H1 (cell line): ENCODE measurements around the gene CHTF18. TPM values are rescaled to one million over a fixed set of nuclear protein-coding genes. Genes with fewer than 3 reads are reported as not detected.
A peak's percentile ranks its signal among the peaks of the same experiment; 100 is the strongest.

Source experiments
- BCL11A ChIP-seq, 2 experiments: IDR thresholded peaks; one replicate each; pipeline ENCODE4 v1.6.1; 2011; ENCODE audit warnings: low read depth in 2 of 2, low read length in 2 of 2, mild to moderate bottlenecking in 2 of 2
- HDAC2 ChIP-seq, 2 experiments: fragments of 300-600 bp in 1 of 2; sonication (generic) in 1 of 2; IDR thresholded peaks; 2 replicates each; pipeline ENCODE4 v1.6.1; 2011 to 2012; ENCODE audit warnings: low read depth in 2 of 2, low read length in 2 of 2, mild to moderate bottlenecking in 2 of 2, moderate library complexity in 2 of 2, borderline replicate concordance in 1 of 2, inconsistent platforms in 1 of 2
- JUN ChIP-seq: IDR thresholded peaks from 2 replicates; pipeline ENCODE4 v1.6.1; 2011; ENCODE audit warnings: low read depth, mild to moderate bottlenecking, improper control_type of control experiment, low read length
- SIN3A ChIP-seq, 2 experiments: IDR thresholded peaks in 1 of 2; conservative IDR thresholded peaks in 1 of 2; 2 replicates each; pipeline ENCODE4 v1.6.1; 2011 to 2012; ENCODE audit warnings: low read length in 2 of 2, improper control_type of control experiment in 1 of 2, low read depth in 1 of 2, mild to moderate bottlenecking in 1 of 2
- SIRT6 ChIP-seq: IDR thresholded peaks from one replicate; pipeline ENCODE4 v1.7.1; 2012; ENCODE audit warnings: low read length, inconsistent platforms
- SIX5 ChIP-seq: IDR thresholded peaks from 2 replicates; pipeline ENCODE4 v1.6.1; 2011; ENCODE audit warnings: mild to moderate bottlenecking, low read depth, low read length
- TCF12 ChIP-seq: IDR thresholded peaks from 2 replicates; pipeline ENCODE4 v1.6.1; 2011; ENCODE audit warnings: low read depth, mild to moderate bottlenecking, low read length
- polyA plus RNA-seq, 7 experiments: library from polyadenylated mRNA; depleted of rRNA in 3 of 7; stranded (reverse) in 5 of 7; unstranded in 2 of 7; fragments of >200 nt in 5 of 7; fragments of 200-250 nt in 2 of 7; gene quantifications; 1 replicate in 5 of 7; 2 replicates in 1 of 7; 4 replicates in 1 of 7; pipeline versions ENCODE4 v1.2.1 to v1.2.3, GENCODE V29; 2011 to 2013; ENCODE audit warnings: missing spikeins in 2 of 7, mixed read lengths in 2 of 7
- total RNA-seq: library from RNA; stranded (reverse); fragmentation: NEBNext Ultra II Directional; extraction: Animal tissue kit (Norgen Biotek cat#: 25700); gene quantifications from 2 replicates; pipeline ENCODE4 v1.2.1, GENCODE V29; 2021
- TF ChIP-seq, protein P1 (sequence below): IDR thresholded peaks from 2 replicates; pipeline ENCODE4 v1.6.1; 2012; ENCODE audit warnings: low read length, inconsistent platforms
- TF ChIP-seq, protein P2 (sequence below): IDR thresholded peaks from 2 replicates; pipeline ENCODE4 v1.6.1; 2011; ENCODE audit warnings: low read length, improper control_type of control experiment

Gene CHTF18
- total and polyA plus RNA-seq, 2 of the 8 experiments (the other 6 are each of a cell fraction or from before 2014, with no cell fraction given), result 75.3 to 104 TPM

DNA sequence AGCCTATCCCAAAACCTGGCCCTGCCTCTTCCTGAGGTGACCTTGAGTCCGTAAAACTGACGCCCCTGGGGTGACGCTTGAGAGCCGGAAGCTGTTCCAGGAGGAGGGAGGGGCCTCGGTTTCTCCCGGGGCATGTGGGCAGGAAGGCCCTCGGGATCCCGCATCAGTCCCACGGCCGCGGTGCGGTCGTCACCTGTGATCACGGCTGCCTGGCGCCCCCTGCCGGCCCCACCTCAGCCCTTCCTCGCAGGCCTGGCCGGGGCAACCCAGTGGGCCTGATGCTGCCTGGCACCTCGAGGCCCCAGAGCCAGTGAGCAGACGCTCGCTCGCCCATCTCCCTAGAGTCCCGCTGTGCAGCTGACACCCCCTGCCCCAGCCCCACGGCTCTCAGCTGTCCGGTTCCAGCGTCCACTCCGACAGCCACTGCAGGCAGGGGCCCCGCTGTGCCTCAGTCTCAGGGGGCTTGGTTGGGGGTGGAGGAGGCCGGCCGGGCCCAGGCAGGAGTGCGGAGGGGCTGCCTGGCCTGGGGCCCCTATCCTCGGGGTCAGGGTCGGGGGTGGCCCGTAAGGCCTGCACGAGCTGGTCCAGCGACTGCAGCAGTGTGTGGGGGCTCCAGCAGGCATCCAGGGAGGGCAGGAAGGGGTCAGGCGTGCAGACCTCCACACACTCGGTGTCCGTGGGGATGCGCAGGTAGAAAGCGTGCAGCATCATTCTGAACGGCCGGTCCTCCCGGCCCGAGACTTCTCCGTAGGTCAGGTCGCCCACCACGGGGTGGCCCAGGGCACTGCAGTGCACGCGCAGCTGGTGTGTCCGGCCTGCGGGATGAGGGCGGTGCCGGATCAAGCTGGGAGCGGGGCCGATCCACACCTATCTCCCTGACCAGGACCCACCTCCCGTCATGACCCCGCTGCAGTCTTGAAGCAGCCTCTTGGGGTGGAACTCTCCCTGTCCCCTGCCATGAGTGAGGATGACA lies 2.6 kb upstream of the CHTF18 start (continued):
- TF ChIP-seq, protein P1, sequence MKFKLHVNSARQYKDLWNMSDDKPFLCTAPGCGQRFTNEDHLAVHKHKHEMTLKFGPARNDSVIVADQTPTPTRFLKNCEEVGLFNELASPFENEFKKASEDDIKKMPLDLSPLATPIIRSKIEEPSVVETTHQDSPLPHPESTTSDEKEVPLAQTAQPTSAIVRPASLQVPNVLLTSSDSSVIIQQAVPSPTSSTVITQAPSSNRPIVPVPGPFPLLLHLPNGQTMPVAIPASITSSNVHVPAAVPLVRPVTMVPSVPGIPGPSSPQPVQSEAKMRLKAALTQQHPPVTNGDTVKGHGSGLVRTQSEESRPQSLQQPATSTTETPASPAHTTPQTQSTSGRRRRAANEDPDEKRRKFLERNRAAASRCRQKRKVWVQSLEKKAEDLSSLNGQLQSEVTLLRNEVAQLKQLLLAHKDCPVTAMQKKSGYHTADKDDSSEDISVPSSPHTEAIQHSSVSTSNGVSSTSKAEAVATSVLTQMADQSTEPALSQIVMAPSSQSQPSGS, result no peak
- TF ChIP-seq, protein P2, sequence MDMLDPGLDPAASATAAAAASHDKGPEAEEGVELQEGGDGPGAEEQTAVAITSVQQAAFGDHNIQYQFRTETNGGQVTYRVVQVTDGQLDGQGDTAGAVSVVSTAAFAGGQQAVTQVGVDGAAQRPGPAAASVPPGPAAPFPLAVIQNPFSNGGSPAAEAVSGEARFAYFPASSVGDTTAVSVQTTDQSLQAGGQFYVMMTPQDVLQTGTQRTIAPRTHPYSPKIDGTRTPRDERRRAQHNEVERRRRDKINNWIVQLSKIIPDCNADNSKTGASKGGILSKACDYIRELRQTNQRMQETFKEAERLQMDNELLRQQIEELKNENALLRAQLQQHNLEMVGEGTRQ, result no peak
- 0 out of 4 replicates have a peak, but pooled peaks of 1 of the 2 experiments have one; percentile 28 for TF ChIP-seq HDAC2 (IDR thresholded peaks at IDR 0.05; ENCODE audit: borderline replicate concordance in 1 of 2, low read depth in 2 of 2, low read length in 2 of 2)
- TF ChIP-seq JUN, result no peak
- no peak for TF ChIP-seq SIX5
- peak; percentile 54; the same call in 1 of the 2 replicates for TF ChIP-seq TCF12
- TF ChIP-seq SIN3A (conservative IDR thresholded peaks at IDR 0.05 in 1 of 2, IDR thresholded peaks at IDR 0.05 in 1 of 2; ENCODE audit: low read depth in 1 of 2, low read length in 2 of 2), result 0 out of 4 replicates have a peak, but pooled peaks of 1 of the 2 experiments have one; percentile 46
- TF ChIP-seq BCL11A (IDR thresholded peaks at IDR 0.05; ENCODE audit: low read depth in 2 of 2, low read length in 2 of 2), result no peak
- TF ChIP-seq SIRT6, result no peak
- TF ChIP-seq, all 59 proteins: peak for 9
